HFFc6 (cell line): ENCODE measurements around the gene PHPT1. TPM values are rescaled to one million over a fixed set of nuclear protein-coding genes. Genes with fewer than 3 reads are reported as not detected.
"Not testable (repeated sequence)": the region's sequence is repeated elsewhere in the genome, so short reads cannot be mapped to it uniquely, and the experiment has no call there.

Experiments
- DNase-seq: peaks from one replicate; pipeline ENCODE4 v3.0.0-alpha.2; 2018
- H3K27ac Mint-ChIP-seq: 2 replicates; pipeline ENCODE4 v1.8.0; 2020; ENCODE audit warnings: mild to moderate bottlenecking, mixed read lengths
- H3K27me3 Mint-ChIP-seq: 2 replicates; pipeline ENCODE4 v1.8.0; 2021; ENCODE audit warnings: mild to moderate bottlenecking, moderate library complexity, mixed read lengths; ENCODE audit not compliant: insufficient read depth
- H3K36me3 Mint-ChIP-seq: 2 replicates; pipeline ENCODE4 v1.8.0; 2021; ENCODE audit warnings: low read depth, mixed read lengths
- H3K4me1 Mint-ChIP-seq: 2 replicates; pipeline ENCODE4 v1.8.0; 2020; ENCODE audit warnings: low read depth, mixed read lengths
- H3K4me3 Mint-ChIP-seq: 2 replicates; pipeline ENCODE4 v1.8.0; 2020; ENCODE audit warnings: mild to moderate bottlenecking, moderate library complexity, mixed read lengths
- H3K9me3 Mint-ChIP-seq: 2 replicates; pipeline ENCODE4 v1.8.0; 2020; ENCODE audit warnings: mild to moderate bottlenecking, mixed read lengths
- total RNA-seq, 6 experiments: library from RNA; stranded (reverse); fragmentation: NEBNext Ultra II Directional; extraction: Animal tissue kit (Norgen Biotek cat#: 25700); gene quantifications; 2 replicates in 1 of 6; 3 replicates in 5 of 6; pipeline ENCODE4 v1.2.3, GENCODE V29; 2021
- TF ChIP-seq, protein P1 (sequence below): fragments of 200-600 bp; sonication (generic); IDR thresholded peaks from 2 replicates; pipeline ENCODE4 v1.5.0; 2021; ENCODE audit warnings: antibody characterized with exemption, mild to moderate bottlenecking

Gene PHPT1
- total RNA-seq, 6 experiments from 2014 or later = 156 to 181 (median 169) TPM

DNA sequence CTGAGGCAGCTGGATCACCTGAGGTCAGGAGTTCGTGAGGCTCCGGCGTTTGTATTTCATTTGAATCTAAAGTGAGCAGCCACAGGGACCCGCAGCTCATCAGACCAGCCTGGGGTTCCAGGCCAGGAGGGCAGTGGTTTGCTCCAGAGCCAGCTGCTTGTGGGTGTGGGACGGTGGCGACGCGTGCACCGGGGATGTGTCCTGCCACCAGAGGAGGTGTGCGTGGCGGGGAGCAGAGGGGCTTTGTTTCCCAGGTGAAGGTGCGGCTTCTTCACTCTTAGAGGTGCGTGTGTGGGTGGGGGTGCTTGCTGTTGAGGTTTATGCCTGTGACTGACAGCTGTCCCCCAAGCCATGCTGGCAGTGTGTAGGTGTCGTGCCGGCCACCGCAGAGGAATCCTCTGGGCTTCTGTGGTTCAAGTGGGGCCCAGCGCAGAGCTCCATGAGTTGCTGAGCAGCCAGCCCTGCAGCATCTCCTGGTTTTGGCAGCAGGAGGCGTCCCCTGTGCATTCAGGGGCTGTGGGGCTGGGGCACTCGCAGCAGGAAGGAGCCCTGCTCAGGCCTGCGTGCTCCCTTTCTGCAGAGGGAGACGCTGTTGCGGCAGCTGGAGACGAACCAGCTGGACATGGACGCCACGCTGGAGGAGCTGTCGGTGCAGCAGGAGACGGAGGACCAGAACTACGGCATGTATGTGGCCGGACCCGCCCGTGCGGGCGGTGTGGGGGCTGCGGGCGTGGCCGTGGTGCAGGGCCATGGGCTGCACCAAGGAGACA, 13.9 kb upstream of the PHPT1 start:
- DNase-seq = no peak
- no peak overlapping the region for H3K4me3 Mint-ChIP-seq
- peaks cover 6% of the 10 kb centered on the region for H3K4me1 Mint-ChIP-seq
- TF ChIP-seq, protein P1, sequence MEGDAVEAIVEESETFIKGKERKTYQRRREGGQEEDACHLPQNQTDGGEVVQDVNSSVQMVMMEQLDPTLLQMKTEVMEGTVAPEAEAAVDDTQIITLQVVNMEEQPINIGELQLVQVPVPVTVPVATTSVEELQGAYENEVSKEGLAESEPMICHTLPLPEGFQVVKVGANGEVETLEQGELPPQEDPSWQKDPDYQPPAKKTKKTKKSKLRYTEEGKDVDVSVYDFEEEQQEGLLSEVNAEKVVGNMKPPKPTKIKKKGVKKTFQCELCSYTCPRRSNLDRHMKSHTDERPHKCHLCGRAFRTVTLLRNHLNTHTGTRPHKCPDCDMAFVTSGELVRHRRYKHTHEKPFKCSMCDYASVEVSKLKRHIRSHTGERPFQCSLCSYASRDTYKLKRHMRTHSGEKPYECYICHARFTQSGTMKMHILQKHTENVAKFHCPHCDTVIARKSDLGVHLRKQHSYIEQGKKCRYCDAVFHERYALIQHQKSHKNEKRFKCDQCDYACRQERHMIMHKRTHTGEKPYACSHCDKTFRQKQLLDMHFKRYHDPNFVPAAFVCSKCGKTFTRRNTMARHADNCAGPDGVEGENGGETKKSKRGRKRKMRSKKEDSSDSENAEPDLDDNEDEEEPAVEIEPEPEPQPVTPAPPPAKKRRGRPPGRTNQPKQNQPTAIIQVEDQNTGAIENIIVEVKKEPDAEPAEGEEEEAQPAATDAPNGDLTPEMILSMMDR = no peak
- peaks cover 3% of the 10 kb centered on the region for H3K27me3 Mint-ChIP-seq
- H3K27ac Mint-ChIP-seq = no peak overlapping the region
- H3K9me3 Mint-ChIP-seq = no peaks in the 10 kb centered on the region
- H3K36me3 Mint-ChIP-seq = peaks cover 4% of the 10 kb centered on the region

DNA sequence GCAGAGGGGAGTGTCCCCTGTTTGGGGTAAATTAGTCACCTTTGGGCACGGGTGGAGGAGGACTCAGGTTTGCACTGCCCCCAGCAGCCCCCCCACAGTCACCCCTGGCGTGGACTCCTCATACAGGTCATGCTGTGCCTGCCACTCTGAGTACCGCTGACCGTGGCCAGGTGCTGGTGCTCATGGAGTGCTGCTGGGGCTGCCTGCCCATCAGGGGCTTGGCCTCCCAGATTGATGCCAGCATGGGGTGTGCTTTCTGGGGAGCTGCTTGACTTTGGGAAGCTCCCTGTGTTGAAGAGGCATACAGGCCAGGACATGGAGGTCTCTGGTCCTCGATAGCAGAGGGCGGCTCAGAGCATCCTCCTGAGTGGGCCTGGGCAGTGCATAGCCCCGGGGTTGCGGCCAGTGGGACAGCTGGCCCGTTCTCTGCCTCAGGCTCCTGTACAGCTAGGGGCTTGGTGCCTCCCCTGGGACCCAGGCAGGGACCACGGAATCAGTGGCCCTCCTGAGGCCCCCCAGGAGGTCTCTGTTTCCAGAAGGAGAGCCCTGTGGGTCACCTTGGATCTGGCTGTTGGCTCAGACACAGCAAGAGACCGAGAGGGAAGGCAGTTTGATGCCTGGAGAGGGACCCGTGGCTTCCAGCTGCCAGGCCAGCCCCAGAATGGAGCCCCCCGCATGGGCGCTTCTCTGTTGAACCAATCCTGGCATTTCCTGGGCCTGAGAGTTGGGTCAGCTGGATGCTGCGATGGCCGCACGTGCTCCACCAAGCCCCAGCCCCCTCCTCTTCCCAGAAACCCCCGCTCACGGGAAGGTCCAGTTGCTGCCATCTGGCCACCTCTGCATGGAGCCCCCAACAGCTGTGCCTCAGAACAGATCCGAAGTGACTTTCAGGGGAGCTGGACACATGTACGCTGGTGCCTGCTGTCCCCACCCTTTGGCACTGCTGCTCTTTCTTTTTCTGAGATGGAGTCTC, 13.0 kb upstream of the PHPT1 start:
- Mint-ChIP-seq H3K4me3 (no peak overlapping the region), H3K9me3 (no peaks in the 10 kb centered on the region), H3K27me3 (peaks cover 3% of the 10 kb centered on the region), H3K4me1 (peaks cover 10% of the 10 kb centered on the region), H3K36me3 (peaks cover 4% of the 10 kb centered on the region), H3K27ac (no peak overlapping the region)
- TF ChIP-seq, protein P1 = no peak
- DNase-seq = no peak

- no peak for DNase-seq
- H3K27ac Mint-ChIP-seq = no peak overlapping the region
- H3K4me3 Mint-ChIP-seq = no peak overlapping the region
- H3K9me3 Mint-ChIP-seq = no peaks in the 10 kb centered on the region
- H3K4me1 Mint-ChIP-seq = peaks cover 19% of the 10 kb centered on the region
- peaks cover 4% of the 10 kb centered on the region for H3K36me3 Mint-ChIP-seq
- TF ChIP-seq, protein P1 = no peak
- peaks cover 6% of the 10 kb centered on the region for H3K27me3 Mint-ChIP-seq
These were observed 11.9 kb upstream of the PHPT1 start for GRCh38 chr9:136837146-136837855.

DNA sequence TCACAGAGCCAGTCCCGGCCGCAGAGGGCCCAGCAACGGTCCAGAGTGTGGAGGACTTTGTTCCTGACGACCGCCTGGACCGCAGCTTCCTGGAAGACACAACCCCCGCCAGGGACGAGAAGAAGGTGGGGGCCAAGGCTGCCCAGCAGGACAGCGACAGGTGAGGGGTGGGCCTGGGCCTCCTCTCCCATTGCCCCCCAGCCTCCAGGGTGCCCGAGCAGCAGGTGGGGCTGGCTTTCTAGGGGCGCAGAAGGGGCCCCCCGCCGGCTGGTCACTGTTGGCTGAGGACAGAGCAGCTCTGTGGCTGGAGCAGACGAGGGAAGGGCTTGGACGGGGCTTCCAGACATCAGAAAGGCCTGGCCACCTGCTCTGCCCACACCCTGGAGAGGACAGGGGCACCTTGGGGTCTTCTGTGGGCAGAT, 11.3 kb upstream of the PHPT1 start:
- H3K4me1 Mint-ChIP-seq = peaks cover 20% of the 10 kb centered on the region
- H3K9me3 Mint-ChIP-seq, H3K4me3 Mint-ChIP-seq, H3K27me3 Mint-ChIP-seq, H3K27ac Mint-ChIP-seq, DNase-seq, H3K36me3 Mint-ChIP-seq: not testable (repeated sequence)

- Mint-ChIP-seq H3K36me3 (peaks cover 4% of the 10 kb centered on the region), H3K27me3 (peaks cover 10% of the 10 kb centered on the region), H3K4me1 (peaks cover 20% of the 10 kb centered on the region), H3K9me3 (no peaks in the 10 kb centered on the region), H3K27ac (no peak overlapping the region), H3K4me3 (no peak overlapping the region)
- TF ChIP-seq, protein P1 = no peak
- no peak for DNase-seq
These were observed 10.6 kb upstream of the PHPT1 start for GRCh38 chr9:136838314-136839228.
